HEK293 (cell line): ENCODE results near the gene GZMB.

Experiments used
- CTCF ChIA-PET: fragments of 350-600 bp; formaldehyde crosslinking; extraction: SDS; loops from one replicate; lab custom pipeline; 2021; ENCODE audit warnings: antibody characterized with exemption; lab: Yijun Ruan, JAX
- POLR2A ChIA-PET: fragments of 300-600 bp; formaldehyde crosslinking; extraction: SDS; loops from one replicate; lab custom pipeline; 2020; ENCODE audit warnings: antibody characterized with exemption, inconsistent platforms; lab: Yijun Ruan, JAX
- H3K27ac ChIP-seq: fragments of 200-500 bp; sonication (Bioruptor generic); 2 replicates; pipeline ENCODE4 v1.5.1; 2014; ENCODE audit warnings: low read depth, low read length, control low read depth, inconsistent platforms; ENCODE audit errors: extremely low read depth
- H3K36me3 ChIP-seq, 2 experiments: fragments of 200-500 bp in 1 of 2; sonication (Bioruptor generic) in 1 of 2; 1 replicate in 1 of 2; 2 replicates in 1 of 2; pipeline ENCODE4 v1.5.1; 2014 to 2017; ENCODE audit warnings: inconsistent platforms in 2 of 2, low read length in 2 of 2; ENCODE audit not compliant: control insufficient read depth in 2 of 2, insufficient read depth in 1 of 2
- H3K4me1 ChIP-seq: fragments of 200-500 bp; sonication (Bioruptor generic); 2 replicates; pipeline ENCODE4 v1.5.1; 2014; ENCODE audit warnings: mild to moderate bottlenecking, low read length, inconsistent platforms; ENCODE audit not compliant: control insufficient read depth, insufficient read depth
- H3K4me3 ChIP-seq: 2 replicates; pipeline ENCODE4 v1.5.1; 2011; ENCODE audit warnings: low read depth, mild to moderate bottlenecking, control low read depth, low read length, moderate library complexity
- H3K9me3 ChIP-seq: fragments of 200-500 bp; sonication (Bioruptor generic); 2 replicates; pipeline ENCODE4 v1.5.1; 2014; ENCODE audit warnings: low read depth, low read length, inconsistent platforms; ENCODE audit not compliant: control insufficient read depth, insufficient read depth
- BCL11B ChIP-seq: fragments of 450-650 bp; formaldehyde crosslinking; IDR thresholded peaks from 2 replicates; pipeline ENCODE4 v1.5.1; 2016; ENCODE audit warnings: low read depth, missing biosample characterization, missing genetic modification characterization
- GFI1B ChIP-seq: fragments of 450-650 bp; formaldehyde crosslinking; IDR thresholded peaks from 2 replicates; pipeline ENCODE4 v1.5.1; 2016; ENCODE audit warnings: missing biosample characterization, missing genetic modification characterization
- GLI4 ChIP-seq: fragments of 450-650 bp; formaldehyde crosslinking; IDR thresholded peaks from 2 replicates; pipeline ENCODE4 v1.5.1; 2016; ENCODE audit warnings: missing biosample characterization, missing genetic modification characterization
- INSM2 ChIP-seq: fragments of 450-650 bp; formaldehyde crosslinking; IDR thresholded peaks from 2 replicates; pipeline ENCODE4 v1.5.1; 2016; ENCODE audit warnings: missing biosample characterization, missing genetic modification characterization
- PRDM10 ChIP-seq: fragments of 450-650 bp; formaldehyde crosslinking; IDR thresholded peaks from 2 replicates; pipeline ENCODE4 v1.5.1; 2016; ENCODE audit warnings: missing biosample characterization, missing genetic modification characterization
- PRDM4 ChIP-seq: fragments of 450-650 bp; formaldehyde crosslinking; IDR thresholded peaks from 2 replicates; pipeline ENCODE4 v1.5.1; 2017; ENCODE audit warnings: missing biosample characterization, missing genetic modification characterization
- ZBTB10 ChIP-seq: fragments of 450-650 bp; formaldehyde crosslinking; IDR thresholded peaks from 2 replicates; pipeline ENCODE4 v1.5.1; 2016; ENCODE audit warnings: missing biosample characterization, missing genetic modification characterization
- ZNF121 ChIP-seq: fragments of 450-650 bp; formaldehyde crosslinking; IDR thresholded peaks from 2 replicates; pipeline ENCODE4 v1.5.1; 2016; ENCODE audit warnings: missing biosample characterization, missing genetic modification characterization
- ZNF280C ChIP-seq: fragments of 450-650 bp; formaldehyde crosslinking; IDR thresholded peaks from 2 replicates; pipeline ENCODE4 v1.5.1; 2016; ENCODE audit warnings: missing biosample characterization, missing genetic modification characterization
- ZNF645 ChIP-seq: fragments of 450-650 bp; formaldehyde crosslinking; IDR thresholded peaks from 2 replicates; pipeline ENCODE4; 2016; ENCODE audit warnings: missing biosample characterization, missing genetic modification characterization
- ZNF654 ChIP-seq: fragments of 450-650 bp; formaldehyde crosslinking; IDR thresholded peaks from 2 replicates; pipeline ENCODE4 v1.5.1; 2016; ENCODE audit warnings: low read depth, missing biosample characterization, missing genetic modification characterization
- ZNF658 ChIP-seq: fragments of 450-650 bp; formaldehyde crosslinking; IDR thresholded peaks from 2 replicates; pipeline ENCODE4; 2016; ENCODE audit warnings: missing biosample characterization, missing genetic modification characterization
- ZNF660 ChIP-seq: fragments of 450-650 bp; IDR thresholded peaks from 2 replicates; pipeline ENCODE4 v1.5.1; 2018; ENCODE audit warnings: missing biosample characterization, mild to moderate bottlenecking, missing genetic modification characterization
- ZNF664 ChIP-seq: fragments of 450-650 bp; formaldehyde crosslinking; IDR thresholded peaks from 2 replicates; pipeline ENCODE4 v1.5.1; 2016; ENCODE audit warnings: missing biosample characterization, missing genetic modification characterization
- ZNF670 ChIP-seq: fragments of 450-650 bp; formaldehyde crosslinking; IDR thresholded peaks from 2 replicates; pipeline ENCODE4 v1.5.1; 2016; ENCODE audit warnings: missing biosample characterization, missing genetic modification characterization, low read depth

Gene GZMB

GRCh38 chr14:24677956-24678355 lies 44.0 kb upstream of the GZMB start:
- POLR2A ChIA-PET: no interaction called here
- H3K4me1 ChIP-seq: no peaks in the 10 kb centered on the region
- TF ChIP-seq INSM2 (tag by site-specific recombination) (no peak), PRDM4 (tag by site-specific recombination) (no peak), ZNF654 (tag by site-specific recombination) (no peak), ZNF664 (no peak), ZBTB10 (tag by site-specific recombination) (no peak)
- H3K36me3 ChIP-seq: no peaks in the 10 kb centered on the region
- H3K4me3 ChIP-seq: no peak overlapping the region
- H3K9me3 ChIP-seq: no peaks in the 10 kb centered on the region
- CTCF ChIA-PET: interaction anchor here (0.6 to 1.0 kb wide), 5 partner anchors 18 to 378 kb away, joined by 3 to 6 read pairs (median 3); no protein-coding TSS in a partner anchor
- H3K27ac ChIP-seq: no peak overlapping the region

- POLR2A ChIA-PET: no interaction called here
- H3K4me3 ChIP-seq: no peak overlapping the region
These were observed 40.4 kb upstream of the GZMB start for GRCh38 chr14:24674204-24674970.

More at GRCh38 chr14:24674204-24674970, 40.4 kb upstream of the GZMB start:
- H3K36me3 ChIP-seq: no peaks in the 10 kb centered on the region
- CTCF ChIA-PET: interaction anchor here (0.6 kb wide), 2 partner anchors 864 to 1186 kb away, joined by 3 to 4 read pairs; no protein-coding TSS in a partner anchor
- no peaks in the 10 kb centered on the region for H3K9me3 ChIP-seq
- TF ChIP-seq ZNF660: no peak
- TF ChIP-seq ZNF658: no peak
- no peak for TF ChIP-seq BCL11B
- no peak for TF ChIP-seq ZNF645 (tag by site-specific recombination)
- no peak for TF ChIP-seq ZNF280C (tag by site-specific recombination)
- TF ChIP-seq GLI4: no peak
- no peak for TF ChIP-seq ZNF670 (tag by site-specific recombination)
- no peak for TF ChIP-seq GFI1B (tag by site-specific recombination)
- no peak for TF ChIP-seq PRDM10 (tag by site-specific recombination)
- TF ChIP-seq ZNF121 (tag by site-specific recombination): no peak
- H3K27ac ChIP-seq: no peak overlapping the region
- no peaks in the 10 kb centered on the region for H3K4me1 ChIP-seq
